HL-60 (cell line): ENCODE results near the gene TMEM233.

Experiments
- DNase-seq, 2 experiments: peaks; one replicate each; pipeline ENCODE4 v3.0.0-alpha.2; 2010 to 2020; ENCODE audit warnings: low read depth in 1 of 2, low spot score in 1 of 2
- H3K27ac ChIP-seq: fragments of 250-450 bp; sonication (Bioruptor Pico); replicated peaks from 2 replicates; pipeline ENCODE4 v1.5.1; 2020; ENCODE audit warnings: mild to moderate bottlenecking, moderate library complexity
- H3K27me3 ChIP-seq: fragments of 250-450 bp; sonication (Bioruptor Pico); 2 replicates; pipeline ENCODE4 v1.5.1; 2021; ENCODE audit warnings: mild to moderate bottlenecking, moderate library complexity; ENCODE audit not compliant: insufficient read depth, poor library complexity, severe bottlenecking
- H3K4me3 ChIP-seq: replicated peaks from 2 replicates; pipeline ENCODE4 v1.5.1; 2011; ENCODE audit warnings: mild to moderate bottlenecking, control low read depth, low read length; ENCODE audit not compliant: insufficient read depth
- CTCF ChIP-seq: IDR thresholded peaks from one replicate; pipeline ENCODE4 v1.5.1; 2011; ENCODE audit warnings: low read length, control low read depth, inconsistent platforms; ENCODE audit not compliant: insufficient read depth
- GABPA ChIP-seq: IDR thresholded peaks from 2 replicates; pipeline ENCODE4 v1.6.1; 2012; ENCODE audit warnings: low read depth
- POLR2AphosphoS5 ChIP-seq: IDR thresholded peaks from 2 replicates; pipeline ENCODE4 v1.6.1; 2012; ENCODE audit warnings: low read depth
- REST ChIP-seq: IDR thresholded peaks from 2 replicates; pipeline ENCODE4 v1.6.1; 2012; ENCODE audit warnings: low read depth; ENCODE audit not compliant: insufficient replicate concordance
- SPI1 ChIP-seq: IDR thresholded peaks from 2 replicates; pipeline ENCODE4 v1.6.1; 2012; ENCODE audit warnings: low read depth, mild to moderate bottlenecking, borderline replicate concordance

Gene TMEM233

GRCh38 chr12:119630962-119631550, 37.5 kb downstream of the TMEM233 start:
- H3K27me3 ChIP-seq: no peaks in the 10 kb centered on the region
- no peak overlapping the region for H3K4me3 ChIP-seq
- TF ChIP-seq SPI1 (no peak), GABPA (no peak), CTCF (no peak), POLR2AphosphoS5 (no peak), REST (no peak)
- no peak overlapping the region for H3K27ac ChIP-seq
- no peak for DNase-seq

GRCh38 chr12:119631930-119632678, 38.5 kb downstream of the TMEM233 start:
- Histone ChIP-seq H3K27ac (no peak overlapping the region), H3K4me3 (no peak overlapping the region), H3K27me3 (no peaks in the 10 kb centered on the region)
- no peak for DNase-seq
- TF ChIP-seq CTCF (no peak), SPI1 (no peak), GABPA (no peak), POLR2AphosphoS5 (no peak), REST (no peak)

GRCh38 chr12:119634743-119635142, 41.2 kb downstream of the TMEM233 start:
- TF ChIP-seq CTCF: no peak
- TF ChIP-seq POLR2AphosphoS5: no peak
- no peak for TF ChIP-seq REST
- TF ChIP-seq GABPA: no peak
- TF ChIP-seq SPI1: no peak
- H3K27me3 ChIP-seq: no peaks in the 10 kb centered on the region

More at GRCh38 chr12:119634743-119635142, 41.2 kb downstream of the TMEM233 start:
- Histone ChIP-seq H3K27ac (no peak overlapping the region), H3K4me3 (no peak overlapping the region)
- DNase-seq: no peak
